Astrocyte of the spinal cord (primary cell): Measurements from ENCODE around the gene PRDM16.

ENCODE experiments used
- DNase-seq: peaks from one replicate; pipeline ENCODE4 v3.0.0; 2011; ENCODE audit warnings: low read depth, low spot score
- H3K4me3 ChIP-seq: 2 replicates; pipeline ENCODE4 v1.5.1; 2011; ENCODE audit warnings: low read depth, mild to moderate bottlenecking, low read length, moderate library complexity
- in situ Hi-C: cut with HindIII; loops from 2 replicates; pipeline ENCODE4 v1.10.0; 2017; ENCODE audit warnings: low sequenced_read_pairs
- TF ChIP-seq, protein P1 (sequence below): IDR thresholded peaks from 2 replicates; pipeline ENCODE4 v1.5.1; 2012; ENCODE audit warnings: low read depth, mild to moderate bottlenecking, low read length, inconsistent platforms

The PRDM16 gene

DNA sequence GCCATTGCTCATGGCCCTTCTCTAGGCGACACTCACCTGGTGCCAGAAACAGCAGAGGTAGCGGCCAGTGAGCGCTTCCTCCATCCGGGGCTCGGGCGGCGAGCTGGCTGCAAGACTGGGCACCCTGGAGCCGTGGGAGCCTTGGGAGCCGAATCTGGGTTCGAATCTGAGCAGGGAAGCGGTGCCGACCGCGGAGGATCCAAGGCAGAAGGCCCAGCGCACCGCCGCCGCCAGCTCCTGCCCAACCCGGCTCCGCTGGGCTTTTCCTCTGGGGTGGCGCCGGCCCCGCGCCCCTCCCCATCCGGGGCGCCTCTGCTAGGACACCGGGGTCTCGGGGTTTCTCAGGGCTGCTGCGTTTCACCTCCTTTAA lies 1.7 kb upstream of the PRDM16 start:
- H3K4me3 ChIP-seq: peak overlapping the region; percentile 43
- in situ Hi-C loops: loop anchor here (25.0 kb wide), 1 partner anchor 345 kb away; no protein-coding TSS in a partner anchor
- TF ChIP-seq, protein P1, sequence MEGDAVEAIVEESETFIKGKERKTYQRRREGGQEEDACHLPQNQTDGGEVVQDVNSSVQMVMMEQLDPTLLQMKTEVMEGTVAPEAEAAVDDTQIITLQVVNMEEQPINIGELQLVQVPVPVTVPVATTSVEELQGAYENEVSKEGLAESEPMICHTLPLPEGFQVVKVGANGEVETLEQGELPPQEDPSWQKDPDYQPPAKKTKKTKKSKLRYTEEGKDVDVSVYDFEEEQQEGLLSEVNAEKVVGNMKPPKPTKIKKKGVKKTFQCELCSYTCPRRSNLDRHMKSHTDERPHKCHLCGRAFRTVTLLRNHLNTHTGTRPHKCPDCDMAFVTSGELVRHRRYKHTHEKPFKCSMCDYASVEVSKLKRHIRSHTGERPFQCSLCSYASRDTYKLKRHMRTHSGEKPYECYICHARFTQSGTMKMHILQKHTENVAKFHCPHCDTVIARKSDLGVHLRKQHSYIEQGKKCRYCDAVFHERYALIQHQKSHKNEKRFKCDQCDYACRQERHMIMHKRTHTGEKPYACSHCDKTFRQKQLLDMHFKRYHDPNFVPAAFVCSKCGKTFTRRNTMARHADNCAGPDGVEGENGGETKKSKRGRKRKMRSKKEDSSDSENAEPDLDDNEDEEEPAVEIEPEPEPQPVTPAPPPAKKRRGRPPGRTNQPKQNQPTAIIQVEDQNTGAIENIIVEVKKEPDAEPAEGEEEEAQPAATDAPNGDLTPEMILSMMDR: no peak
- DNase-seq: no peak

DNA sequence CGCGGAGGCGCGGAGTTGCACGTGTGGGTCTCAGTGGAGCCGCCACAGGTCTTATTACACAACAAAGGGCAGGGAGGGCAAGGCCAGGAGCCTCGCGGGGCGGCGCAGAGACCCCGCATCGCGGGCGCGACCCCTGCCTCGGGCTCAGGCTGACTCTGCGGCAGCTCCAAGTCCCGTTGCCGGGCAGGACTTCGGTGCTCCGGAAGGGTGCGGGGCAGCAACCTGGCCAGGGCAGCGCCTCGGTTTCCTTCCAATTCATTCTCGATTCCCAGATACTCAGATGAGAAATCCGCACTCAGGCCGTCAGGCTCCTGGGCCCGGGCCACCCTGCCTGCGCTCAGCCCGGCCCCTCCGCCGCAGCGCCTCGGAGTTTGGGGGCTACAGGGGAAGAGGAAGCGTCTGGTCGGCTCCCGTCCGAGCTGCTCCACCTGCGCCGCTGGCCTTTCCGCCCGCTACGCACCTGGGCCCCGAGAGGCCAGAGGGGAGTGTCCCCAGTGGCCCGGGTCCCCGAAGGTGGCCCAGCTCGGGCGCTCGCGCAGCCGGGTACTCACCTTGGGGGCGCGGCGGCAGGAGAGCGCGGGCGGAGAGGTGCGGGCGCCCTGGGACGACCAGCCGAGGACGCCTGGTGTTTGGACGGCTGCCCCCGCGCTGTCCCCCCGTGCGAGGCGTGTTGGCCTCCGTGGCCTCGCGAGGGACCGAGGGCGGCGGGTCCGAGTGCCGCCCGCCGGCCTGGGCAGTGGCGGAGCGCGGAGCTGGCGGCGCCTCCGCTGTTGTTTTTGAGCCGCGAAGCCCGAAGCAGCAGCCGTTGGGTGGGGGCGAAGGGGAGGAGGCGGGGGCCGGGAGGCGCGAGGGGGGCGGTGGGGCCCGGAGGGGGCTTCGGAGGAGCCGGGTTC lies 1.1 kb upstream of the PRDM16 start:
- no peak for DNase-seq
- in situ Hi-C loops: loop anchor here (25.0 kb wide), 1 partner anchor 344 kb away; no protein-coding TSS in a partner anchor
- peak overlapping the region; percentile 43 for H3K4me3 ChIP-seq
- TF ChIP-seq, protein P1: no peak

DNA sequence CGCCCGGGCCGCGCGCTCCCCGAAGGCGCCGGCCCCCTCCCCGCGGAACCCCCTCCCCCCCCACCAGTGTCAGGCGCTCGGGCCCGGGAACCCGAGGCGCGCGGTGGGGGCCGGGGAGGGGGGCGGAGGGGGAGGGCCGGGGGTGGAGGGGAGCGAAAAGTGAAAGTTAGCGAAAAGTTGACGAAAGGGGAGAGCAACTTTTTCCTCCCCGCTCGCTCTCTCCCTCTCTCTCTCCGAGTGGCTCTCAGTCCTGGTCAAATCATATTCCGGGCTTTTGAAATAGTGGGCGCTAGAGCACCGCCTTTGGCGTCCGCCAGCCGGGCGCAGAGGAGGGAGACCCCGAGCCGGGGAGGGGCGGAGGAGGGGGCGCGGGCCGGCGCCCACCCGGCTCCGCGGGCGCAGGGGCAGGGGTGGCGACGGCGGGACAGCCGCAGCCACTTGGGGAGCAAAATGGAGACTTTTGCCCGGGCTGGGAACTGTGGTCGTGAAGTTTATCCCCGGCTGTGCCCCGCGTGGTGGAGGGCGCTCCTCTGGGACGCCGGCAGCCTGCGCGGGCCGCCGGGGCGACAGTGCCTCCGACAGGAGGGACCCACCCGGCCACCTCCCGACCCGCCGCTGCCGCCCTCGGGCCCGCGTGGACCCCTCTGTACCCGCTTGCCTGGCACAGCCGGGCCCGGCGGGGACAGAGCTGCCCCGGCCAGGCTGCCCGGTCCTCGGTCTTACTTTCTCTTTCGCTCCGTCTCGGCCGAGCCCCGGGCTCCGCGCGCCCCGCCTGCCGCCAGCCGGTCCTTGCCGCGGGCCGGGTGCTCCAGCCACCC lies 697 bp downstream of the PRDM16 start:
- DNase-seq: peak; percentile 65
- in situ Hi-C loops: loop anchor here (25.0 kb wide), 1 partner anchor 343 kb away; no protein-coding TSS in a partner anchor
- H3K4me3 ChIP-seq: peak overlapping the region; percentile 46
- TF ChIP-seq, protein P1: peak; percentile 41

DNA sequence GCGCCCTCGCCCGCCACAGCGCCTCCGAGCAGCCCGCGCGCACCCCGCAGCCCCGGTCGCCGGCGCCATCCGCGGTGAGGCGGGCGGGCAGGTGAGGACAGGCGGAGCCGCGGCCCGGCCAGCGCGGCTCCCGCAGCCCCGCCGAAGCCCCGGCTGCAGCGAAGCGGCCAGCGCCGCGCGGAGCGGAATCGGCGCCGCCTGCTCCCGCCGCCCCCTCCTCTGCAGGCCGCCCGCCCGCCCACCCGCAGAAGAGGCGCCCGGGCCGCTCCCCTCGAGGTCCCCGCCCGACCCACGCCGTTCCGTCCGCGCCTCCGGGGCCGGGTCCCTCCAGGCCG lies 1.3 kb downstream of the PRDM16 start:
- no peak for DNase-seq
- peak overlapping the region; percentile 46 for H3K4me3 ChIP-seq
- TF ChIP-seq, protein P1: no peak
- in situ Hi-C loops: loop anchor here (25.0 kb wide), 1 partner anchor 342 kb away; no protein-coding TSS in a partner anchor

DNA sequence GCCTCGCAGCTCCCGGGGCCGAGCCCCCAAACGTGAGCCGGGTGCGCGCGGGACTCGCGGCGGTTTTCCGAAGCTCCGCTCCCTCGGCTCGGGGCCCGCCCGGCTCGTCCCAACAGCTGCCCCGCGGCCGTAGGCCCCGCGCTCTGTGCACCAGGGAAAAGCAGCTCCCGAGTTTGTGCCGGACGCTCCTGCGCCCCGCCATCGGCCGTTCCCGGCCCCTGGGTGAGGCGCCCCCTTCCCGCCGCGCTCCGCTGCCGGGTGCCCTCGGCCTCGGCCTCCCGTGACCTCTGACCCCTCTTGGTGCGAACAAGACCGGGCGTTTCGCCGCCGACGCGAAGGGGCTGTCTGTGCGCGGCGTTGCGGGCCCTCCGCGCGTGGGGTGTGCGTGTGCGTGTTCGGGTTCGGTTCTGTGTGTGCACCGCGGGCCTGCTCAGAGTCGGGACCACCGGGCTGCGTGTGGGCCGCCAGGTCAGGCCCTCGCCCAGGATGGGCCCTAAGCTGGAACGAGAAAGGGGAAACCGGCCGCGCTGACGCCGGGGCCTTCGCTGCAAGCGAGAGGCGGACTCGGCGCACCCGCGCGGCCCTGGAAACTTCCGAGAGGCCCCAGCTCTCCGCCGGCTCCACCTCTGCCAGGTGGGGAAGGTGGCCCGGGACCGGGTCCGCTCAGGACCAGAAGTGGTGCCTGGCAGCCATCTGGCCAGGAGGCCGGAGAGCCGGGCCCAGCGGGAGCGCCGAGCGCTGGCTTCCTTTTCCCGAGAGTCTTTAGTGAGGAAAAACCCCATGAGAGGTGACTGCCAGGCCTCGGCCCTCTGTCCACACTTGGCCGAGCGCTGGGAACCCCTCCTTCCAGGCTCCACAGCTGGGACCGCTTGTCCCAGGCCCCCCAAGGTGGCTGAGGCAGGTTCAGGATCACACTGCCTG lies 1.9 kb downstream of the PRDM16 start:
- DNase-seq: peak; percentile 32
- in situ Hi-C loops: loop anchor here (25.0 kb wide), 1 partner anchor 341 kb away; no protein-coding TSS in a partner anchor
- TF ChIP-seq, protein P1: no peak
- peak overlapping the region; percentile 35 for H3K4me3 ChIP-seq
